Right lobe of liver (tissue), 6 donors: ENCODE results near the gene WFIKKN2. TPM values are rescaled to one million over a fixed set of nuclear protein-coding genes. Genes with fewer than 3 reads are reported as not detected.

Experiments
- ATAC-seq, 4 donors: fragments of 200-7000 bp; cut with Tn5 transposase; one replicate each; pipeline ENCODE4 v1.9.1; 2020; ENCODE audit warnings: mild to moderate bottlenecking in 4 of 4, moderate library complexity in 4 of 4
- DNase-seq, 3 donors: peaks; one replicate each; pipeline ENCODE4 v3.0.0-alpha.2; 2020
- H3K27ac ChIP-seq, 3 donors: fragments of 200-600 bp; one replicate each; pipeline ENCODE4 v1.8.0; 2022
- H3K27me3 ChIP-seq, 2 donors: fragments of 200-600 bp; one replicate each; pipeline ENCODE4 v1.8.0; 2022
- H3K36me3 ChIP-seq, 4 donors: fragments of 200-600 bp; sonication (generic) in 1 of 4; one replicate each; pipeline versions ENCODE4 v1.5.1 to v1.8.0; 2017 to 2022; ENCODE audit warnings: control low read depth in 1 of 4
- H3K4me1 ChIP-seq, 4 donors: fragments of 200-600 bp; sonication (generic) in 1 of 4; one replicate each; pipeline versions ENCODE4 v1.5.1 to v1.8.0; 2017 to 2022; ENCODE audit warnings: control low read depth in 1 of 4
- H3K4me3 ChIP-seq, 3 donors: fragments of 200-600 bp; one replicate each; pipeline ENCODE4 v1.8.0; 2022
- H3K9me3 ChIP-seq, 4 donors: fragments of 200-600 bp; sonication (generic) in 1 of 4; one replicate each; pipeline versions ENCODE4 v1.5.1 to v1.8.0; 2017 to 2022; ENCODE audit warnings: control low read depth in 1 of 4
- POLR2A ChIP-seq: fragments of 450-650 bp; IDR thresholded peaks from one replicate; pipeline ENCODE4 v1.6.1; 2017; ENCODE audit warnings: antibody characterized with exemption, mild to moderate bottlenecking
- WGBS: methylation state at CpG from one replicate; pipeline ENCODE4 v1.1.6; 2018; ENCODE audit warnings: low coverage, low lambda C conversion rate; ENCODE audit not compliant: insufficient coverage; ENCODE audit errors: missing lambda C conversion rate; 5-methylcytosine and 5-hydroxymethylcytosine counted together
- intact Hi-C, 2 donors: fragments of 100-400 bp; cut with DNase I; formaldehyde crosslinking; loops; one replicate each; pipeline versions ENCODE4 v1.11.2 to v1.14.1; 2022
- total RNA-seq, 6 experiments: library from RNA; depleted of rRNA in 2 of 6; stranded (reverse); fragments of >200 nt in 2 of 6; fragmentation: NEBNext Ultra II Directional in 3 of 6; extraction: Animal tissue kit (Norgen Biotek cat#: 25700) in 3 of 6; gene quantifications; one replicate each; pipeline versions ENCODE4 v1.1.0 to v1.2.4, GENCODE V29; 2016 to 2023
- TF ChIP-seq, protein P1 (sequence below), 4 donors: fragments of 200-600 bp in 3 of 4; fragments of 450-650 bp in 1 of 4; IDR thresholded peaks; one replicate each; pipeline versions ENCODE4 v1.5.1 to v1.8.0; 2016 to 2022; ENCODE audit warnings: antibody characterized with exemption in 4 of 4, mild to moderate bottlenecking in 2 of 4
- donor health status: DM: no; HTN: yes; CAD: no.
- donor health status: DM: no; HTN: no; CAD: no.
- donor health status: DM: no; HTN: no; CAD: no.
- donor health status: DM: no; HTN: yes; CAD: no.
- donor health status: DM: no; HTN: yes; CAD: no.

Gene WFIKKN2
- total RNA-seq, 6 experiments from 2014 or later, result not detected

DNA sequence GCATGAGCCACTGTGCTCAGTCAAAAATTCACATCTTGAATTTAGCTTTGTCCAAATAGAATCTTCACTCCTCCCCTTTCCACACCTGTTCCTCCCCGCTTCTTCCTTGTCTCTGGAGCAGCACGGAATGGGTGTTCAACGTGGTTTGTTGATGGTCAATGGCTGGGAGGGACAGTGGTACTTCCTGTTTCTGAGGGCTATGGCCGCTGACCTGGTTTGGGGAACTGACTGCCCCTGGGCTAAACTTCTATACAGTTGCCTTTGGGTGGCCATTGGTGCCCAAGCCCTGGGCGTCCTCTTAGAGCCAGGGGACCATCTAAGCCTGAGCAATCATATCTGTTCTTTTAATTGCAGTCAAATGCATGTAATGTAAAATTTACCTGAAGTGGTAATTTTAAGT is 19.1 kb upstream of the WFIKKN2 start:
- H3K4me1 ChIP-seq, result peaks cover 0 to 10% (median 0%) of the 10 kb centered on the region in 4 donors
- intact Hi-C loops, result no loop called here
- ATAC-seq (no peak), DNase-seq (no peak)
- 83% methylated on average over 3 of the region's 5 CpGs for WGBS
- no peak overlapping the region for H3K27ac ChIP-seq
- no peaks in the 10 kb centered on the region for H3K36me3 ChIP-seq
- TF ChIP-seq POLR2A, result no peak
- TF ChIP-seq, protein P1, sequence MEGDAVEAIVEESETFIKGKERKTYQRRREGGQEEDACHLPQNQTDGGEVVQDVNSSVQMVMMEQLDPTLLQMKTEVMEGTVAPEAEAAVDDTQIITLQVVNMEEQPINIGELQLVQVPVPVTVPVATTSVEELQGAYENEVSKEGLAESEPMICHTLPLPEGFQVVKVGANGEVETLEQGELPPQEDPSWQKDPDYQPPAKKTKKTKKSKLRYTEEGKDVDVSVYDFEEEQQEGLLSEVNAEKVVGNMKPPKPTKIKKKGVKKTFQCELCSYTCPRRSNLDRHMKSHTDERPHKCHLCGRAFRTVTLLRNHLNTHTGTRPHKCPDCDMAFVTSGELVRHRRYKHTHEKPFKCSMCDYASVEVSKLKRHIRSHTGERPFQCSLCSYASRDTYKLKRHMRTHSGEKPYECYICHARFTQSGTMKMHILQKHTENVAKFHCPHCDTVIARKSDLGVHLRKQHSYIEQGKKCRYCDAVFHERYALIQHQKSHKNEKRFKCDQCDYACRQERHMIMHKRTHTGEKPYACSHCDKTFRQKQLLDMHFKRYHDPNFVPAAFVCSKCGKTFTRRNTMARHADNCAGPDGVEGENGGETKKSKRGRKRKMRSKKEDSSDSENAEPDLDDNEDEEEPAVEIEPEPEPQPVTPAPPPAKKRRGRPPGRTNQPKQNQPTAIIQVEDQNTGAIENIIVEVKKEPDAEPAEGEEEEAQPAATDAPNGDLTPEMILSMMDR (IDR thresholded peaks at IDR 0.05), result no peak
- no peak overlapping the region for H3K4me3 ChIP-seq
- H3K9me3 ChIP-seq, result no peaks in the 10 kb centered on the region
- H3K27me3 ChIP-seq, result no peaks in the 10 kb centered on the region

DNA sequence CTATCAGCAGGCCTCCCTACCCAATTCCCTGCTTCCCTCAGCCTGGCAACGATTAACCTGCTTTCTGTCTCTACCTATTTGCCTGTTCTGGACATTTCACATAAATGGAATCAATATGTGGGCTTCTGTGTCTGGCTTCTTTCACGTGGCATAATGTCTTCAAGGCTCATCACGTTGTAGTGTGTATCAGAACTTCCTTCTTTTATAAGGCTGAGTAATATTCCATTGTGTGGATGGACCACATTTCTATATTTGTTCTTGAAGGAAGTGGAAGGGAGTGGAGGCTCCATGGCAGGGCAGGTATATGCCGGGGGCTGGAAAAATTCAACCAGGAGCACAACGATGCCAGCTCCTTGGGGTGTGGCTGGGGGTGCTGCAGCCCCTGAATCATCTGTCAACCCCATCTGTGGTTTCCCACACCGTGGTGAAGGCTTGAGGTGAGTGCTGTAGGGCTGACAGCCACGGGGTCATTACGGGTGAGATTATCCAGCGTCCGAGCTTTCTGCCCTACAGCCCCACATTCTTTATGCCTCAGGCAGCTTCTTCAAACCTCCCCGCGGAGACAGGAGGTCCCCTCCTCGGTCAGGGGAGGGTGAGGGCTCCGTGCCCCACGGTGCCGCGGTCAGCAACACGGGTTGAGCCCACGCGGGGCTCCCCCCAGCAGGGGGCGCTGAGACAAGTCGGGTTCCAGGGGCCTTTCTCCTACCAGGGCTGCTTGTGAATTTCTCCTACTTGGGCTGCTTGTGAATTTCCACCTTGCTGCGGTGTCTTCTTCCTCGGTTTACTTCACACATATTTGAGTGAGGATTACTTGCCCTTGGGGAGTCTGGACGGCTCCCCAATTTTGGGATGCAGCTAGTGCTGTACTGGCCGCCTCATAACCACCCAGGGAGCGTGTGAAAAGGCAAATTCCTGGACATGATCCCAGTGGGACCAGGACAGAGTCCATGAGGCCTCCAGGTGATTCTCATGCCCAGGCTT is 18.3 kb upstream of the WFIKKN2 start:
- H3K4me3 ChIP-seq, result peak overlapping the region in 1 of 3 donors; percentile 31

DNA sequence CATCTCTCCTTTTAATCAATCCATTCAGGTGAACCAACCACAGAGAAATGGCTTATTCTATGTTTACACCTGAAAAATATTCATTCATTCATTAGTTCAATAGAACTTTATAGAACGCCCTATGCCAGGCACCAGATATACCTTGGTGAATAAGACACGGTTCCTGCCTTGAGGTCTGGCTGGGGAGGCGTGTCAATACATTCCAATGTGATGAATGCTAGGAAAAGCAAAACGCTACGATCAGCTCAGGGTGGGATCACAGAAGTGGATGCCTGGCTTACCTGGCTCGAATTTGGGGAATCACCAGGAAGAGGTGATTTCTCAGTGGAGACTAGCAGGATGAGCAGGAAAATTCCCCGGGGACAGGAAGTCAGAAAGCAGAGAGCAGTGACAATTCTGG is 17.5 kb upstream of the WFIKKN2 start:
- DNase-seq (no peak), ATAC-seq (no peak)
- Histone ChIP-seq H3K27ac (no peak overlapping the region), H3K4me1 (peaks cover 0 to 10% (median 0%) of the 10 kb centered on the region in 4 donors), H3K27me3 (no peaks in the 10 kb centered on the region), H3K4me3 (no peak overlapping the region), H3K36me3 (no peaks in the 10 kb centered on the region), H3K9me3 (no peaks in the 10 kb centered on the region)
- 82% methylated on average over 7 of the region's 7 CpGs for WGBS
- no peak for TF ChIP-seq POLR2A
- TF ChIP-seq, protein P1 (IDR thresholded peaks at IDR 0.05), result no peak
- intact Hi-C loops, result no loop called here

More for the DNA sequence above, 18.3 kb upstream of the WFIKKN2 start:
- Histone ChIP-seq H3K4me1 (peaks cover 0 to 10% (median 0%) of the 10 kb centered on the region in 4 donors), H3K27ac (no peak overlapping the region), H3K9me3 (no peaks in the 10 kb centered on the region), H3K36me3 (no peaks in the 10 kb centered on the region), H3K27me3 (no peaks in the 10 kb centered on the region)
- WGBS, result 15% methylated on average over 16 of the region's 27 CpGs
- ATAC-seq, result peak; percentile 88 to 94 (median 92)
- intact Hi-C loops, result no loop called here
- TF ChIP-seq, protein P1 (IDR thresholded peaks at IDR 0.05), result peak; percentile 56 to 88 (median 78)
- TF ChIP-seq POLR2A, result no peak
- peak in 2 of 3 donors; percentile 58 to 85 for DNase-seq

DNA sequence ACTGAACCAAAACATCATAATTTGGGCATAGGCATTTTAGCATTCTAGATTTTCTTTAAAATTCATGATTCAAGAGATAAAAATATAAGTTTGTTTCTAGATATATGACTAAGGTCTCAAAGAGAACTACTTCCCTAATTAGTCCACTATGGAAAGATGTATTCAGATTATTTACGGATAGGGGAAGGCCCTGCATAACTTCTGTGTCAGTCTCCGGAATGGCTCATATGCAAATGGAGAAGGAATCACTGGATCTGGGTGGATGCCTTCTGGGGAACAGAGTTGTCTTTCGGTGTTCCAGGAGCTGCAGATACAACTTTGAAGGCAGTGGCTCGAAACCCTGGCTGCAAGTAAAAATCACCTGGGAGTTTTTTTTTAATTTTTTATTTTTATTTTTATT is 17.1 kb upstream of the WFIKKN2 start:
- Histone ChIP-seq H3K36me3 (no peaks in the 10 kb centered on the region), H3K4me3 (no peak overlapping the region), H3K4me1 (peaks cover 0 to 10% (median 0%) of the 10 kb centered on the region in 4 donors), H3K27ac (no peak overlapping the region), H3K27me3 (no peaks in the 10 kb centered on the region), H3K9me3 (no peaks in the 10 kb centered on the region)
- ATAC-seq, result no peak
- TF ChIP-seq POLR2A, result no peak
- WGBS, result 84% methylated on average over 4 of the region's 4 CpGs
- intact Hi-C loops, result no loop called here
- no peak for DNase-seq
